ENCODE measurements around the gene LMO7. TPM values are rescaled to one million over a fixed set of nuclear protein-coding genes. Genes with fewer than 3 reads are reported as not detected.

Gene LMO7
- total and polyA plus RNA-seq, 2 of the 13 experiments (the other 11 are each of a cell fraction or from before 2014, with no cell fraction given): 34.0 to 121 TPM

DNA sequence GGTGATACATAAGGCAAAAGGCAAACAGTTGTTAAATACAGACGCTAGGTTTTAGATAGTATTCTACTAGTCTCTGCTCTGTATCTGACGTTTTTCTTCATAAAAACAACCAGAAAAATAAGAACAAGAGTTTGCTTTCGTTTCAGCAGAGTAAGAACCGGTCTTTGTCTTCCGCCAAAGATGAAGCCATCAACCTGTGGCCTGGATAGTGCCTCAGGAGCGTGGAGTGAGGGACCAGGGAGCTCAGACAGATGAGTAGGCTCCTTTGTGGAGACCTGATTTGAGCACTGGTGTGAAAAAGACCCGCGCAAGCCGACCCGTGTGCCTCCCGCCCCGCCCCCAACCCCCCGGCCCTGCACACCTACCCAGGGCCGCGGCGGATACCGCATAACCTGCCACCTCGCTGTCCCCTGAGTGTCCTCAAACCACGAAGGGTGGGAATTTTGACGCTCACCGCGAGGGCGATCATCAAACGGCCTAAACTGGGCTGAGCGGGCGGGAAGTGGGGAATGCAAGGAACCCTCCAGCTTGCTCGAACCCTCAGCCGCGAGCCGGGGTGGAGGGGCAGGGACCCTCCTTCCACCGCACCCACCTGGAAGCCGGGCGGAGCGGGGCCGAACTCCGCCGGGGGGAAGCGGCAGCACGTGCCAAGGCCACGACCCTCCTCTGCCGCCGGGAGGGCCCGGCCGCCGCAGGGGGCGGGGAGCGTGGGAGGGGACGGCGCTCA, 866 bp upstream of the LMO7 start (continued):
- TF ChIP-seq ZBTB46 (CRISPR knock-in tag; IDR thresholded peaks at IDR 0.05; ENCODE audit: borderline replicate concordance) (no peak), ZNF142 (CRISPR knock-in tag; IDR thresholded peaks at IDR 0.05) (peak; percentile 68; the same call in 1 of the 2 replicates), NFKB2 (CRISPR knock-in tag; IDR thresholded peaks at IDR 0.05; ENCODE audit: borderline replicate concordance) (peak; percentile 44; the same call in 1 of the 2 replicates), TSC22D2 (CRISPR knock-in tag; IDR thresholded peaks at IDR 0.05; ENCODE audit: borderline replicate concordance) (0 out of 2 replicates have a peak, but pooled peaks have one; percentile 54), ZNF766 (CRISPR knock-in tag; IDR thresholded peaks at IDR 0.05; ENCODE audit: borderline replicate concordance) (0 out of 2 replicates have a peak, but pooled peaks have one; percentile 36), UBTF (CRISPR knock-in tag; IDR thresholded peaks at IDR 0.05) (peak; percentile 51; the same call in 1 of the 2 replicates), ZNF609 (CRISPR knock-in tag; IDR thresholded peaks at IDR 0.05; ENCODE audit: borderline replicate concordance) (no peak), KDM2A (CRISPR knock-in tag; IDR thresholded peaks at IDR 0.05; ENCODE audit: borderline replicate concordance, low read depth) (peak; percentile 40; the same call in 1 of the 2 replicates), FOXC1 (CRISPR knock-in tag; IDR thresholded peaks at IDR 0.05; ENCODE audit: borderline replicate concordance) (peak; percentile 86), FOSL2 (CRISPR knock-in tag; IDR thresholded peaks at IDR 0.05) (no peak)
- TF ChIP-seq, protein P1, sequence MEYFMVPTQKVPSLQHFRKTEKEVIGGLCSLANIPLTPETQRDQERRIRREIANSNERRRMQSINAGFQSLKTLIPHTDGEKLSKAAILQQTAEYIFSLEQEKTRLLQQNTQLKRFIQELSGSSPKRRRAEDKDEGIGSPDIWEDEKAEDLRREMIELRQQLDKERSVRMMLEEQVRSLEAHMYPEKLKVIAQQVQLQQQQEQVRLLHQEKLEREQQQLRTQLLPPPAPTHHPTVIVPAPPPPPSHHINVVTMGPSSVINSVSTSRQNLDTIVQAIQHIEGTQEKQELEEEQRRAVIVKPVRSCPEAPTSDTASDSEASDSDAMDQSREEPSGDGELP (IDR thresholded peaks at IDR 0.05; ENCODE audit: borderline replicate concordance, low read depth): no peak

Measured in HepG2 (cell line).